ENCODE results near the gene SIGLEC14. TPM values are rescaled to one million over a fixed set of nuclear protein-coding genes. Genes with fewer than 3 reads are reported as not detected.

SIGLEC14 gene
- total and polyA plus RNA-seq, 2 donors (not counting 1 experiment from before 2014, with no cell fraction given), result not detected

- H3K27me3 ChIP-seq (ENCODE audit: control insufficient read depth, insufficient read depth, low read length), result no peaks in the 10 kb centered on the region
- H2AFZ ChIP-seq (ENCODE audit: low read length), result no peak overlapping the region
- no peaks in the 10 kb centered on the region for H3K4me1 ChIP-seq (ENCODE audit: control insufficient read depth, extremely low read depth, insufficient read depth, low read length)
- TF ChIP-seq CTCF (conservative IDR thresholded peaks at IDR 0.05 in 1 of 2, IDR thresholded peaks at IDR 0.05 in 1 of 2; ENCODE audit: low read depth in 1 of 2, low read length in 2 of 2) (no peak), EZH2 (IDR thresholded peaks at IDR 0.05; ENCODE audit: low read length, missing control alignments) (no peak)
- H4K20me1 ChIP-seq (ENCODE audit: control insufficient read depth, extremely low read depth, insufficient read depth, low read length), result no peaks in the 10 kb centered on the region
- no peak for DNase-seq (ENCODE audit: low read depth in 2 of 2)
- H3K9ac ChIP-seq (ENCODE audit: insufficient read depth, low read length), result no peak overlapping the region
- H3K36me3 ChIP-seq (ENCODE audit: control insufficient read depth, insufficient read depth, low read length), result no peaks in the 10 kb centered on the region
- H3K4me2 ChIP-seq (ENCODE audit: extremely low read depth, insufficient read depth, low read length), result no peak overlapping the region
- H3K4me3 ChIP-seq (replicated peaks in 1 of 4; ENCODE audit: control extremely low read depth in 1 of 4, insufficient read depth in 1 of 4, low read depth in 3 of 4, low read length in 4 of 4), result no peak overlapping the region
- no peak overlapping the region for H3K27ac ChIP-seq (ENCODE audit: insufficient read depth, low read length)
- no peaks in the 10 kb centered on the region for H3K9me3 ChIP-seq (ENCODE audit: control insufficient read depth, insufficient read depth, low read depth, low read length)
- H3K79me2 ChIP-seq (ENCODE audit: control insufficient read depth, insufficient read depth, low read length), result no peaks in the 10 kb centered on the region
Measured at GRCh38 chr19:51627491-51628138, 19.0 kb downstream of the SIGLEC14 start.

GRCh38 chr19:51626675-51627074 is 19.9 kb downstream of the SIGLEC14 start:
- no peaks in the 10 kb centered on the region for H3K27me3 ChIP-seq (ENCODE audit: control insufficient read depth, insufficient read depth, low read length)

GRCh38 chr19:51621178-51621577 is 25.4 kb downstream of the SIGLEC14 start:
- Histone ChIP-seq H3K36me3 (ENCODE audit: control insufficient read depth, insufficient read depth, low read length) (no peaks in the 10 kb centered on the region), H3K4me3 (replicated peaks in 1 of 4; ENCODE audit: control extremely low read depth in 1 of 4, insufficient read depth in 1 of 4, low read depth in 3 of 4, low read length in 4 of 4) (no peak overlapping the region), H3K4me1 (ENCODE audit: control insufficient read depth, extremely low read depth, insufficient read depth, low read length) (no peaks in the 10 kb centered on the region), H3K79me2 (ENCODE audit: control insufficient read depth, insufficient read depth, low read length) (no peaks in the 10 kb centered on the region), H3K27ac (ENCODE audit: insufficient read depth, low read length) (no peak overlapping the region), H3K4me2 (ENCODE audit: extremely low read depth, insufficient read depth, low read length) (no peak overlapping the region), H3K9me3 (ENCODE audit: control insufficient read depth, insufficient read depth, low read depth, low read length) (no peaks in the 10 kb centered on the region), H3K27me3 (ENCODE audit: control insufficient read depth, insufficient read depth, low read length) (no peaks in the 10 kb centered on the region), H4K20me1 (ENCODE audit: control insufficient read depth, extremely low read depth, insufficient read depth, low read length) (no peaks in the 10 kb centered on the region), H2AFZ (ENCODE audit: low read length) (no peak overlapping the region), H3K9ac (ENCODE audit: insufficient read depth, low read length) (no peak overlapping the region)
- DNase-seq (ENCODE audit: low read depth in 2 of 2), result no peak
- TF ChIP-seq EZH2 (IDR thresholded peaks at IDR 0.05; ENCODE audit: low read length, missing control alignments) (no peak), CTCF (conservative IDR thresholded peaks at IDR 0.05 in 1 of 2, IDR thresholded peaks at IDR 0.05 in 1 of 2; ENCODE audit: low read depth in 1 of 2, low read length in 2 of 2) (no peak)

More at GRCh38 chr19:51626675-51627074, 19.9 kb downstream of the SIGLEC14 start:
- no peak overlapping the region for H3K27ac ChIP-seq (ENCODE audit: insufficient read depth, low read length)
- H3K9ac ChIP-seq (ENCODE audit: insufficient read depth, low read length), result no peak overlapping the region
- H3K4me2 ChIP-seq (ENCODE audit: extremely low read depth, insufficient read depth, low read length), result no peak overlapping the region
- H3K4me3 ChIP-seq (replicated peaks in 1 of 4; ENCODE audit: control extremely low read depth in 1 of 4, insufficient read depth in 1 of 4, low read depth in 3 of 4, low read length in 4 of 4), result no peak overlapping the region
- H3K79me2 ChIP-seq (ENCODE audit: control insufficient read depth, insufficient read depth, low read length), result no peaks in the 10 kb centered on the region
- no peak overlapping the region for H2AFZ ChIP-seq (ENCODE audit: low read length)
- no peaks in the 10 kb centered on the region for H3K36me3 ChIP-seq (ENCODE audit: control insufficient read depth, insufficient read depth, low read length)
- TF ChIP-seq EZH2 (IDR thresholded peaks at IDR 0.05; ENCODE audit: low read length, missing control alignments) (no peak), CTCF (conservative IDR thresholded peaks at IDR 0.05 in 1 of 2, IDR thresholded peaks at IDR 0.05 in 1 of 2; ENCODE audit: low read depth in 1 of 2, low read length in 2 of 2) (no peak)
- no peaks in the 10 kb centered on the region for H4K20me1 ChIP-seq (ENCODE audit: control insufficient read depth, extremely low read depth, insufficient read depth, low read length)
- DNase-seq (ENCODE audit: low read depth in 2 of 2), result no peak
- H3K4me1 ChIP-seq (ENCODE audit: control insufficient read depth, extremely low read depth, insufficient read depth, low read length), result no peaks in the 10 kb centered on the region
- H3K9me3 ChIP-seq (ENCODE audit: control insufficient read depth, insufficient read depth, low read depth, low read length), result no peaks in the 10 kb centered on the region
